BJ (cell line): ENCODE measurements around the gene NIPAL3. TPM values are rescaled to one million over a fixed set of nuclear protein-coding genes. Genes with fewer than 3 reads are reported as not detected.

Experiments used
- CTCF ChIA-PET: fragments of 350-600 bp; formaldehyde crosslinking; extraction: SDS; loops from one replicate; lab custom pipeline; 2021; ENCODE audit warnings: antibody characterized with exemption, inconsistent platforms; lab: Yijun Ruan, JAX
- POLR2A ChIA-PET: fragments of 300-600 bp; sonication (Branson Sonifier 250); formaldehyde crosslinking; extraction: SDS; loops from one replicate; lab custom pipeline; 2021; ENCODE audit warnings: antibody characterized with exemption; lab: Charles Lee
- DNase-seq: peaks from one replicate; pipeline ENCODE4 v3.0.0-alpha.2; 2011; ENCODE audit warnings: low read depth
- H3K27me3 ChIP-seq: 2 replicates; pipeline ENCODE4 v1.6.0; 2011; ENCODE audit warnings: low read length; ENCODE audit not compliant: control insufficient read depth, insufficient read depth
- H3K36me3 ChIP-seq: 2 replicates; pipeline ENCODE4 v1.5.1; 2011; ENCODE audit warnings: low read length; ENCODE audit not compliant: control insufficient read depth, insufficient read depth
- H3K4me3 ChIP-seq: 2 replicates; pipeline ENCODE4 v1.5.1; 2011; ENCODE audit warnings: low read depth, mild to moderate bottlenecking, control low read depth, low read length
- CTCF ChIP-seq: IDR thresholded peaks from 2 replicates; pipeline ENCODE4 v1.5.1; 2011; ENCODE audit warnings: low read depth, mild to moderate bottlenecking, control low read depth, inconsistent platforms, low read length, moderate library complexity; ENCODE audit not compliant: insufficient read depth
- polyA plus RNA-seq: library from polyadenylated mRNA; depleted of rRNA; stranded (reverse); fragments of >200 nt; gene quantifications from 2 replicates; pipeline ENCODE4 v1.2.3, GENCODE V29; 2011

NIPAL3 gene
- polyA plus RNA-seq, 1 experiment: 74.5 TPM

DNA sequence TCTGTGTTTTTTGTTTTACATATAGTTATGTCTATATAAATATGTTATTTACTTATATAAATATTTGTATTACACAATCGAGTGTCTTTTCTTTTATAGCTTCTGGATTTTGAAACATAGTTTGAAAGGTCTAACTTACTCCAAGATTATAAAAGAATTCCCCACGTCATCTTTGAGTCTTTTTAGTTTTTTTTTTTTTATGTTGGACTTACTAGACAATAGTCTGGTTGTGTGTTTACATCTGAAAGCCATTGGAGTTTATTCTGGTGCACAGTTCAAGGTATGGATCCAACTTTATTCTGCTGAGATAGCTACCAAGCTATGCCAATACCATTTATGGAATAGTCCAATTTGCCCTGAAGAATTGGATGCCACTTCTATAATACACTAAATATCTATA lies 61.0 kb downstream of the NIPAL3 start:
- CTCF ChIA-PET: interaction anchor here (0.8 to 1.8 kb wide), 2 partner anchors 15 to 65 kb away, joined by 3 to 6 read pairs; no protein-coding TSS in a partner anchor

GRCh38 chr1:24477309-24477708 lies 61.7 kb downstream of the NIPAL3 start:
- no peak for DNase-seq
- Histone ChIP-seq H3K4me3 (no peak overlapping the region), H3K36me3 (no peaks in the 10 kb centered on the region), H3K27me3 (no peaks in the 10 kb centered on the region)
- ChIA-PET CTCF (interaction anchor here (0.7 to 1.9 kb wide), 3 partner anchors 11 to 110 kb away, joined by 3 to 6 read pairs (median 6); no protein-coding TSS in a partner anchor), POLR2A (no interaction called here)
- no peak for TF ChIP-seq CTCF

More for the DNA sequence above, 61.0 kb downstream of the NIPAL3 start:
- no peak overlapping the region for H3K4me3 ChIP-seq
- no peaks in the 10 kb centered on the region for H3K27me3 ChIP-seq
- TF ChIP-seq CTCF: no peak
- POLR2A ChIA-PET: interaction anchor here (0.5 kb wide), 1 partner anchor 142 kb away, joined by 8 read pairs; no protein-coding TSS in a partner anchor
- DNase-seq: no peak
- H3K36me3 ChIP-seq: no peaks in the 10 kb centered on the region

DNA sequence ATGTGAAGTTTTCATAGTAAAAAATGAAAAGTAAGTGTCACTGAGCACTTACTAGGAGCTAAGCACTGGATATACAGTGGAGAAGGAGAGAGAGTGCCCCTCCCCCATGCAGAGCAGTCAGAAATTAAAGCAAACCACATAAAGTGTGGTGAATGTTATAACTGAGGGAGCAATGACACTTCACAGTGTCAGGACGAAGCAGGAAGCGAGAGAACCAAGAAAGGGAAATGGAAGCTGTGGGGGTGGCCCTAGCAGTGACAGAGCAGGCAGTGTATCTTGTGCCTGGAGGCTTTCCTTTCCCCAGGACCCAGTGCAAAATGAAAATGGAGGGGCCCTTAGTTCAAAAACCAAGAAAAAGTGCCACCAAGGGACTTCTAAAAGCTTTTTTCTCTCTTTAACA lies 65.5 kb downstream of the NIPAL3 start:
- no peak for TF ChIP-seq CTCF
- DNase-seq: no peak
- ChIA-PET POLR2A (no interaction called here), CTCF (interaction anchor here (0.7 to 1.2 kb wide), 2 partner anchors 11 to 232 kb away, joined by 3 to 5 read pairs; no protein-coding TSS in a partner anchor)
- no peaks in the 10 kb centered on the region for H3K27me3 ChIP-seq
- no peaks in the 10 kb centered on the region for H3K36me3 ChIP-seq
- no peak overlapping the region for H3K4me3 ChIP-seq

DNA sequence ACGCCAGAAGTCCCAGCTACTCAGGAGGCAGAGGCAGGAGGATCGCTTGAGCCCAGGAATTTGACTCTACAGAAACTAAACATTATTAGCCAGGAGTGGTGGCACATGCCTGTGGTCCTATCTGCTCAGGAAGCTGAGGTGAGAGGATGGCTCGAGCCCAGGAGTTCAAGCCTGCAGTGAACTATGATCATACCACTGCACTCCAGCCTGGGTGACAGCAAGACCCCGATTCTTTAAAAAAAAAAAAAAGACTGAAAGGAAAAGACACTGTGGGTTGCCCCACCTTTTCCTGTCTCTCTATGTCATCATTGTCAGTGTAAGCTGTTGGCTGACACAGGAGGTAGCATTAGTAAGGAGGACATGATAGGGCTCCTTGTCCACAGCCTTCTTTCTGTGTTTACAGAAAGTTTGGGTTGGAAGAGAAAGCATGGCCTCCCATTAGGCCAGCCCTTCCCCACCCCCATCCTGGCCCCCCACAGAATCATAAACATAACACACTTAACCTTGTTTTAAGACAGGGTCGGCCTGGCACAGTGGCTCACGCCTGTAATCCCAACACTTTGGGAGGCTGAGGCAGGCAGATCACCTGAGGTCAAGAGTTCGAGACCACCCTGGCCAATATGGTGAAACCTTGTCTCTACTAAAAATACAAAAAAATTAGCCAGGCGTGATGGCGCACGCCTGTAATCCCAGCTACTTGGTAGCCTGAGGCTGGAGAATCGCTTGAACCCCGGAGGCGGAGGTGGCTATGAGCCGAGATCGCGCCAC lies 66.4 kb downstream of the NIPAL3 start:
- no peak for DNase-seq
- POLR2A ChIA-PET: no interaction called here
- no peak for TF ChIP-seq CTCF
- CTCF ChIA-PET: interaction anchor here (1.2 kb wide), 1 partner anchor 10 kb away, joined by 5 read pairs; no protein-coding TSS in a partner anchor
- no peak overlapping the region for H3K4me3 ChIP-seq
- H3K27me3 ChIP-seq: no peaks in the 10 kb centered on the region; the same call in 1 of the 2 replicates
- no peaks in the 10 kb centered on the region for H3K36me3 ChIP-seq

GRCh38 chr1:24483441-24483840 lies 67.8 kb downstream of the NIPAL3 start:
- H3K27me3 ChIP-seq: no peaks in the 10 kb centered on the region; the same call in 1 of the 2 replicates
- no peak for DNase-seq
- H3K36me3 ChIP-seq: no peaks in the 10 kb centered on the region
- no peak overlapping the region for H3K4me3 ChIP-seq
- ChIA-PET POLR2A (no interaction called here), CTCF (interaction anchor here (1.6 kb wide), 1 partner anchor 8 kb away, joined by 7 read pairs; no protein-coding TSS in a partner anchor)
- TF ChIP-seq CTCF: no peak
